Spleen (tissue), 13 donors: Measurements from ENCODE around the gene GABBR1. TPM values are rescaled to one million over a fixed set of nuclear protein-coding genes. Genes with fewer than 3 reads are reported as not detected.

ENCODE experiments used
- DNase-seq: peaks from one replicate; pipeline ENCODE4 v3.0.0-alpha.2; 2020
- H3K27ac ChIP-seq, 8 donors: fragments of 200-600 bp; sonication (generic) in 7 of 8; 1 replicate in 4 of 8; 2 replicates in 4 of 8; pipeline versions ENCODE4 v1.5.0 to v1.8.0; 2016 to 2021; ENCODE audit warnings: inconsistent platforms in 4 of 8, mild to moderate bottlenecking in 4 of 8, moderate library complexity in 1 of 8
- H3K27me3 ChIP-seq, 7 donors: fragments of 200-600 bp; sonication (generic) in 6 of 7; replicated peaks in 1 of 7; 1 replicate in 4 of 7; 2 replicates in 3 of 7; pipeline versions ENCODE4 v1.5.0 to v1.8.0; 2016 to 2021; ENCODE audit warnings: inconsistent platforms in 3 of 7, mild to moderate bottlenecking in 1 of 7
- H3K36me3 ChIP-seq, 6 donors: fragments of 200-600 bp; sonication (generic) in 5 of 6; 1 replicate in 4 of 6; 2 replicates in 2 of 6; pipeline versions ENCODE4 v1.5.0 to v1.8.0; 2016 to 2021; ENCODE audit warnings: inconsistent platforms in 2 of 6
- H3K4me1 ChIP-seq, 6 donors: fragments of 200-600 bp; sonication (generic) in 5 of 6; 1 replicate in 3 of 6; 2 replicates in 3 of 6; pipeline versions ENCODE4 v1.5.0 to v1.8.0; 2016 to 2021; ENCODE audit warnings: inconsistent platforms in 3 of 6
- H3K4me3 ChIP-seq, 8 donors: fragments of 200-600 bp; sonication (generic) in 7 of 8; 1 replicate in 4 of 8; 2 replicates in 4 of 8; pipeline versions ENCODE4 v1.5.0 to v1.8.0; 2016 to 2021; ENCODE audit warnings: inconsistent platforms in 4 of 8, mild to moderate bottlenecking in 4 of 8, moderate library complexity in 2 of 8
- H3K9me3 ChIP-seq, 8 donors: fragments of 200-600 bp; sonication (generic) in 7 of 8; 1 replicate in 4 of 8; 2 replicates in 4 of 8; pipeline versions ENCODE4 v1.5.0 to v1.8.0; 2016 to 2021; ENCODE audit warnings: inconsistent platforms in 4 of 8
- POLR2A ChIP-seq, 3 donors: fragments of 450-650 bp; IDR thresholded peaks; one replicate each; pipeline ENCODE4 v1.5.1; 2017; ENCODE audit warnings: antibody characterized with exemption in 3 of 3, mild to moderate bottlenecking in 1 of 3
- POLR2AphosphoS5 ChIP-seq, 3 donors: sonication (generic); formaldehyde crosslinking; IDR thresholded peaks; one replicate each; pipeline ENCODE4 v1.5.1; 2017; ENCODE audit warnings: antibody characterized with exemption in 3 of 3
- WGBS, 5 donors: extraction: QIAGEN DNeasy Blood & Tissue Kit in 3 of 5; methylation state at CpG; one replicate each; pipeline versions ENCODE4 v1.1.5 to v1.1.7; 2013 to 2018; 5-methylcytosine and 5-hydroxymethylcytosine counted together
- intact Hi-C: fragments of 100-400 bp; cut with DNase I; formaldehyde crosslinking; loops from one replicate; pipeline ENCODE4 v1.15.0; 2023; ENCODE audit warnings: low total_unique reads
- long read RNA-seq, 2 donors: transcript quantifications; one replicate each; lab custom pipeline, GENCODE V29; 2026
- polyA plus RNA-seq, 3 donors: library from polyadenylated mRNA; stranded (reverse); fragments of 200-250 nt; gene quantifications; one replicate each; pipeline ENCODE4 v1.2.1, GENCODE V29; 2013
- total RNA-seq, 7 donors: library from RNA; depleted of rRNA in 3 of 7; stranded (reverse); fragments of >200 nt in 3 of 7; fragmentation: NEBNext Ultra II Directional in 4 of 7; extraction: Animal tissue kit (Norgen Biotek cat#: 25700) in 4 of 7; gene quantifications; one replicate each; pipeline versions ENCODE4 v1.1.0 to v1.2.1, GENCODE V29; 2016 to 2021
- TF ChIP-seq, protein P1 (sequence below), 11 experiments: fragments of 200-600 bp in 7 of 11; fragments of 450-650 bp in 4 of 11; sonication (generic) in 4 of 11; IDR thresholded peaks in 8 of 11; conservative IDR thresholded peaks in 3 of 11; 1 replicate in 7 of 11; 2 replicates in 4 of 11; pipeline versions ENCODE4 v1.4.0 to v1.8.0; 2016 to 2021; ENCODE audit warnings: antibody characterized with exemption in 11 of 11, inconsistent platforms in 4 of 11, mild to moderate bottlenecking in 1 of 11
- donor health status: healthy with polysubstance abuse.
- donor health status: DM: no; HTN: no; CAD: no; lungs with moderate emphysema.
- donor health status: DM: no; HTN: no; CAD: no.
- donor health status: Bipolar disorder and iron deficiency.
- donor health status: healthy.
- donor health status: DM: no; HTN: no; CAD: no.
- donor health status: DM: yes; HTN: yes; CAD: no.

Gene GABBR1
- total RNA-seq (100 to 1,000 TPM in 1 of 7 donors, 10 to 100 TPM in 6; 52.8 to 122 (median 70.4) TPM), polyA plus RNA-seq (10 to 100 TPM; 13.8 to 45.4 (median 39.1) TPM)
- long read RNA-seq, donor 1, transcript GABBR1-207 (4 exons, 1,252 nt), result major isoform, 5 of 48 reads
- long read RNA-seq, donor 1, partial matches to known transcripts, result 40 of 48 reads
- long read RNA-seq, donor 1, other reads (novel, unspliced or antisense), result 0 of 48 reads
- long read RNA-seq, donor 2, partial matches to known transcripts, result 0 of 2 reads
- long read RNA-seq, donor 2, other reads (novel, unspliced or antisense), result 0 of 2 reads

DNA sequence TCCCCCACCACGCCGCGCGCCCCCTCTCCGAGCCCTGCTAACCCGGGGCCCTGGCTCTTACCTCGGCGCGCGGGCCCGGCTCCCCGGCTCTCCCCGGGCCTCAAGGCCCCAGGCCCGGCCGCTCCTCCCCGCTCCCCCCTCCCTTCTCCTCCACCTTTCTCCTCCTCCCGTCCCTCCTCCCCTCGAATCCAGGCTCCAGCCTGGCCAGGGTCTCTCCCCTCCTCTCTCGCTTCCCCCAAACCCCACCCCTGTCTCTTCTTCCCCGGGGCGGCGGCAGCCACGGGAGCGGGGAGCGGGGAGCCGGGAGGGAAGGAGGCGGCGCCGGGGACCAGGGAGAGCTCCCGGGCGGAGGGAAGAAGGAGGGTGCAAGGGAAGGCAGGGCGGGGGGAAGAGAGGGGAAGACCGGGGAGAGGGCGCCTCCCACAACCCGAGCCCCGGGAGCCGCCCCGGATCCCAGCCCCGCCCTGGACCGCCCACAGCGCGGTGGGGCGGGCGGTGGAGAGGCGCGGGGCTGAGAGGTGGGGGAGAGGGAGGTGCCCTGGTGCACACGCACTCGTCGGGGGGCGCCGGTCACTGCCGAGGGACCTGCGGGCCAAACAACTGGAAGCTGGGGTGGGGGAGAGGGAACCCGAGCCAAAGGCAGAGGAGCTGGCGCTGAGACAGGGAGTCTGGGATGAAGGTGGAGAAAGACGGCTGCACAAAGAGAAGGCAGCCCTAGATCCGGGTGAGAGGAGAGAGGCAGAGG is at the start of gene GABBR1:
TSS of gene GABBR1 (minus strand) at position 395 of the 745 bp plus-strand sequence. CDS start 798 bp downstream, outside the sequence.
- WGBS, 5 donors, result 0 to 2% (median 1%) methylated on average over 43 to 57 of the region's 57 CpGs
- H3K27ac ChIP-seq, result peak within 1 kb of the TSS; percentile 63 to 90 (median 86)
- H3K4me1 ChIP-seq, result peaks cover 15 to 71% (median 55%) of the 10 kb centered on the region in 6 donors
- H3K36me3 ChIP-seq, result no peaks in the 10 kb centered on the region
- peak within 1 kb of the TSS; percentile 48 to 85 (median 72) for H3K4me3 ChIP-seq
- intact Hi-C loops, result no loop called here
- DNase-seq, result peak; percentile 94
- TF ChIP-seq, protein P1, sequence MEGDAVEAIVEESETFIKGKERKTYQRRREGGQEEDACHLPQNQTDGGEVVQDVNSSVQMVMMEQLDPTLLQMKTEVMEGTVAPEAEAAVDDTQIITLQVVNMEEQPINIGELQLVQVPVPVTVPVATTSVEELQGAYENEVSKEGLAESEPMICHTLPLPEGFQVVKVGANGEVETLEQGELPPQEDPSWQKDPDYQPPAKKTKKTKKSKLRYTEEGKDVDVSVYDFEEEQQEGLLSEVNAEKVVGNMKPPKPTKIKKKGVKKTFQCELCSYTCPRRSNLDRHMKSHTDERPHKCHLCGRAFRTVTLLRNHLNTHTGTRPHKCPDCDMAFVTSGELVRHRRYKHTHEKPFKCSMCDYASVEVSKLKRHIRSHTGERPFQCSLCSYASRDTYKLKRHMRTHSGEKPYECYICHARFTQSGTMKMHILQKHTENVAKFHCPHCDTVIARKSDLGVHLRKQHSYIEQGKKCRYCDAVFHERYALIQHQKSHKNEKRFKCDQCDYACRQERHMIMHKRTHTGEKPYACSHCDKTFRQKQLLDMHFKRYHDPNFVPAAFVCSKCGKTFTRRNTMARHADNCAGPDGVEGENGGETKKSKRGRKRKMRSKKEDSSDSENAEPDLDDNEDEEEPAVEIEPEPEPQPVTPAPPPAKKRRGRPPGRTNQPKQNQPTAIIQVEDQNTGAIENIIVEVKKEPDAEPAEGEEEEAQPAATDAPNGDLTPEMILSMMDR (IDR thresholded peaks at IDR 0.05 in 8 of 11, conservative IDR thresholded peaks at IDR 0.05 in 3 of 11), result no peak
- TF ChIP-seq POLR2AphosphoS5 (IDR thresholded peaks at IDR 0.05) (peak; percentile 90 to 91 (median 90)), POLR2A (IDR thresholded peaks at IDR 0.05) (peak in 2 of 3 donors; percentile 26 to 46)
- H3K27me3 ChIP-seq, result peaks cover 0 to 39% (median 0%) of the 10 kb centered on the region in 7 donors
- no peaks in the 10 kb centered on the region for H3K9me3 ChIP-seq

DNA sequence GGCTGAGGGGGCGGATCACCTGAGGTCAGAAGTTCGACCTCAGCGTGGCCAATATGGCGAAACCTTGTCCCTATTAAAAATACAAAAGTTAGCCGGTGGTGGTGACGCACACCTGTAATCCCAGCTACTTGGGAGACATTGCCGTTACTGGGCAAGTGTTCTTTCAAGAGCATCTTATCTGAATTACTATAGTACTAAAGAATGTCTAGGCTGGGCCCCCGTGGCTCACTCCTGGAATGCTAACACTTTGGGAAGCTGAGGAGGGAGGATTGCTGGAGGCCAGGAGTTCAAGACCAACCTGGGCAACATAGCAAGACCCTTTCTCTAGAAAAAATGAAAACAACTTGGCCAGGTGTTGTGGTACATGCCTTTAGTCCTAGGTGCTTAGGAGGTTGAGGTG is 48.8 kb upstream of the GABBR1 start:
- Histone ChIP-seq H3K27ac (no peak overlapping the region), H3K36me3 (no peaks in the 10 kb centered on the region), H3K9me3 (no peaks in the 10 kb centered on the region), H3K4me3 (no peak overlapping the region), H3K4me1 (peaks cover 0 to 11% (median 0%) of the 10 kb centered on the region in 6 donors), H3K27me3 (peaks cover 0 to 16% (median 0%) of the 10 kb centered on the region in 7 donors)
- no peak for DNase-seq
- TF ChIP-seq POLR2A (IDR thresholded peaks at IDR 0.05) (no peak), POLR2AphosphoS5 (IDR thresholded peaks at IDR 0.05) (no peak)
- TF ChIP-seq, protein P1 (IDR thresholded peaks at IDR 0.05 in 8 of 11, conservative IDR thresholded peaks at IDR 0.05 in 3 of 11), result no peak
- 89 to 95% (median 90%) methylated on average over 8 of the region's 8 CpGs for WGBS, 5 donors
- intact Hi-C loops, result no loop called here

DNA sequence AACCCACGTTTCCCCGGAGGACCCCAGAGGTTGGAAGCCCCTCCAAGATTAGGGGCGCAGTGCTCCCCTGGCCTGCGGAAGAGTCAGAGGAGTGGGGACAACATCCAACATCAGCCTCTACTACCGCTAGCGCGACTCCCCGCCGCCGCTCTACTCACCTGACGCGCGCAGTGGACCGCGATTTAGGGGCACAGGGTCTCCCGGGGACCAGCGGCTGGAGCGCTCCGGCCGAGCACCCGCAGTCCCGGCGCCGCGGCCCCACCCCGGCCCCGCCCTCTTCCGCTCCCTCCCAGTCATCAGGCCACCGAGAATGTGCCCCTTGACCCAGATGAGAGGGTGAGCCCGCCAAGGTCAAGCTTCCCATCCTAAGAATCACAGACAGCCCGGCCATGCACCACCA is 47.9 kb upstream of the GABBR1 start, which contains the start of gene ZFP57:
TSS of gene ZFP57 (minus strand) at position 249 of the 400 bp plus-strand sequence. CDS start 4,149 bp downstream, outside the sequence.
- DNase-seq, result no peak
- TF ChIP-seq, protein P1 (IDR thresholded peaks at IDR 0.05 in 8 of 11, conservative IDR thresholded peaks at IDR 0.05 in 3 of 11), result no peak
- H3K4me3 ChIP-seq, result peak within 1 kb of the TSS in 2 of 8 donors; percentile 18 to 58
- H3K9me3 ChIP-seq, result no peaks in the 10 kb centered on the region
- intact Hi-C loops, result no loop called here
- peak within 1 kb of the TSS in 1 of 8 donors; percentile 45 for H3K27ac ChIP-seq
- H3K36me3 ChIP-seq, result no peaks in the 10 kb centered on the region
- peaks cover 0 to 16% (median 0%) of the 10 kb centered on the region in 7 donors for H3K27me3 ChIP-seq
- H3K4me1 ChIP-seq, result peaks cover 0 to 11% (median 0%) of the 10 kb centered on the region in 6 donors
- 28 to 92% (median 78%) methylated on average over 19 to 31 of the region's 31 CpGs for WGBS, 5 donors

DNA sequence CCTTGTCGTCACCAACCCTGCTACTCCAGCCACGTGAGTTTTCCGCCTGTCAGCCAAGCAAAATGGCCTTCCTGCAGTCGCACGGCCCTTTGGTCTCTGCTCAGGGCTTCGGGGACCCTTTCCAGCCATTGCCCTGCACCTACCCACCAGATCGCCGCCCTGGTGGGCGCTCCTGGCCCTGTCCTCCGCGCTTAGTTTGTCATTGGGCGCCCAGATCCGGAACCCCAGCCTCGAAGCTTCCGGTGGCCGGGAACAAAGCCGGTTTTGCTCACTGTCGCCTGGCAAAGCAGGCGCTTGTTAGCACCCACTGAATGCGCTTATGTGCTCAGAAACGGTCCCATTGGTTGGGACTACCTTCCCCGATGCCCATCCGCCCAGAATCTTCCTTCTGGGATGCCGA is 47.4 kb upstream of the GABBR1 start:
- intact Hi-C loops, result no loop called here
- 58 to 97% (median 89%) methylated on average over 23 to 24 of the region's 24 CpGs for WGBS, 5 donors
- DNase-seq, result no peak
- TF ChIP-seq POLR2A (IDR thresholded peaks at IDR 0.05), result no peak
- TF ChIP-seq, protein P1 (IDR thresholded peaks at IDR 0.05 in 8 of 11, conservative IDR thresholded peaks at IDR 0.05 in 3 of 11), result no peak
- TF ChIP-seq POLR2AphosphoS5 (IDR thresholded peaks at IDR 0.05), result no peak
- Histone ChIP-seq H3K4me1 (peaks cover 0 to 11% (median 0%) of the 10 kb centered on the region in 6 donors), H3K9me3 (no peaks in the 10 kb centered on the region), H3K36me3 (no peaks in the 10 kb centered on the region), H3K4me3 (peak overlapping the region in 2 of 8 donors; percentile 18 to 58), H3K27ac (peak overlapping the region in 1 of 8 donors; percentile 45), H3K27me3 (peaks cover 0 to 16% (median 0%) of the 10 kb centered on the region in 7 donors)
